HepG2 (cell line): ENCODE data around the gene TMEM255B. TPM values are rescaled to one million over a fixed set of nuclear protein-coding genes. Genes with fewer than 3 reads are reported as not detected.
"Not testable (repeated sequence)": the region's sequence is repeated elsewhere in the genome, so short reads cannot be mapped to it uniquely, and the experiment has no call there.

ENCODE experiments used
- ATAC-seq: fragments of 200-7000 bp; cut with Tn5 transposase; 3 replicates; pipeline ENCODE4 v1.9.1; 2020; ENCODE audit warnings: mild to moderate bottlenecking, moderate library complexity
- BruUV-seq: library from RNA; stranded (reverse); fragments of 400-500 nt; replicated peaks from 2 replicates; lab custom pipeline; 2021; lab: Mats Ljungman, UMichigan
- CTCF ChIA-PET: fragments of 300-600 bp; formaldehyde crosslinking; extraction: SDS; loops from one replicate; lab custom pipeline; 2021; ENCODE audit warnings: low total read pairs, inconsistent platforms, low intra/inter-chr PET ratio; lab: Yijun Ruan, JAX
- POLR2A ChIA-PET: fragments of 350-600 bp; sonication (Branson Sonifier 250); formaldehyde crosslinking; loops from one replicate; lab custom pipeline; 2020; ENCODE audit warnings: antibody characterized with exemption, inconsistent platforms; lab: Yijun Ruan, JAX
- DNase-seq: peaks from one replicate; pipeline ENCODE4 v3.0.0-alpha.2; 2015; ENCODE audit warnings: low spot score
- FAIRE-seq: peaks from 3 replicates; lab custom pipeline; 2011; peaks lifted over from hg19 to GRCh38; lab: Jason Lieb, UNC
- H2AFZ ChIP-seq: one replicate; pipeline ENCODE4 v1.6.1; 2011; ENCODE audit warnings: low read length, inconsistent platforms
- H3K27ac ChIP-seq: fragments of 300-600 bp; 3 replicates; pipeline ENCODE4 v1.8.0; 2011; ENCODE audit warnings: mixed run types, mild to moderate bottlenecking, mixed read lengths, low read length, inconsistent platforms; ENCODE audit not compliant: insufficient read depth; ENCODE audit errors: extremely low read length
- H3K27me3 ChIP-seq, 2 experiments: fragments of 200-600 bp in 1 of 2; 2 replicates in 1 of 2; 3 replicates in 1 of 2; pipeline versions ENCODE4 v1.6.0 to v1.8.0; 2011; ENCODE audit warnings: low read length in 2 of 2, mild to moderate bottlenecking in 2 of 2, moderate library complexity in 2 of 2, inconsistent platforms in 1 of 2; ENCODE audit not compliant: insufficient read depth in 2 of 2, control insufficient read depth in 1 of 2
- H3K36me3 ChIP-seq, 2 experiments: fragments of 200-600 bp in 1 of 2; replicated peaks in 1 of 2; 2 replicates in 1 of 2; 3 replicates in 1 of 2; pipeline versions ENCODE4 v1.5.1 to v1.8.0; 2011; ENCODE audit warnings: low read length in 2 of 2, inconsistent platforms in 1 of 2; ENCODE audit not compliant: insufficient read depth in 2 of 2, control insufficient read depth in 1 of 2
- H3K4me1 ChIP-seq: 2 replicates; pipeline ENCODE4 v1.5.1; 2012; ENCODE audit warnings: low read length, inconsistent platforms; ENCODE audit not compliant: insufficient read depth
- H3K4me2 ChIP-seq: 2 replicates; pipeline ENCODE4 v1.6.0; 2011; ENCODE audit warnings: low read depth, low read length, inconsistent platforms
- H3K4me3 ChIP-seq, 3 experiments: fragments of 200-600 bp in 1 of 3; sonication (generic), shearing (Covaris generic) in 1 of 3; replicated peaks in 1 of 3; 2 replicates each; pipeline ENCODE4 v1.5.1; 2011 to 2016; ENCODE audit warnings: low read length in 3 of 3, inconsistent platforms in 2 of 3, low read depth in 2 of 3, mild to moderate bottlenecking in 2 of 3, control low read depth in 1 of 3, mixed read lengths in 1 of 3; ENCODE audit not compliant: insufficient read depth in 1 of 3
- H3K79me2 ChIP-seq: one replicate; pipeline ENCODE4 v1.6.1; 2011; ENCODE audit warnings: low read length, inconsistent platforms; ENCODE audit not compliant: insufficient read depth
- H3K9ac ChIP-seq: 2 replicates; pipeline ENCODE4 v1.6.0; 2011; ENCODE audit warnings: mild to moderate bottlenecking, low read depth, low read length, inconsistent platforms; ENCODE audit not compliant: insufficient read depth
- H3K9me3 ChIP-seq: 2 replicates; pipeline ENCODE4 v1.5.1; 2012; ENCODE audit warnings: mild to moderate bottlenecking, low read length
- H4K20me1 ChIP-seq: 2 replicates; pipeline ENCODE4 v1.6.0; 2011; ENCODE audit warnings: inconsistent platforms, mild to moderate bottlenecking, low read length, moderate library complexity; ENCODE audit not compliant: insufficient read depth
- HNF4A ChIP-seq: sonication (generic); formaldehyde crosslinking; IDR thresholded peaks from 2 replicates; pipeline ENCODE4 v1.4.0; 2020; ENCODE audit warnings: missing genetic modification reagents
- HOXA3 ChIP-seq: sonication (generic); formaldehyde crosslinking; IDR thresholded peaks from 2 replicates; pipeline ENCODE4 v1.5.0; 2020; ENCODE audit warnings: missing genetic modification reagents
- ISL2 ChIP-seq: sonication (generic); formaldehyde crosslinking; IDR thresholded peaks from 2 replicates; pipeline ENCODE4 v1.5.0; 2020; ENCODE audit warnings: missing genetic modification reagents
- XRCC5 ChIP-seq: fragments of 200-400 bp; formaldehyde crosslinking; optimal IDR thresholded peaks from 2 replicates; pipeline ENCODE3; 2017; ENCODE audit warnings: mild to moderate bottlenecking, low read length
- YY1 ChIP-seq: IDR thresholded peaks from 2 replicates; pipeline ENCODE4 v1.6.1; 2011; ENCODE audit warnings: low read length, low read depth, moderate library complexity, mild to moderate bottlenecking; ENCODE audit not compliant: insufficient read depth, insufficient replicate concordance
- ZMYM3 ChIP-seq: sonication (generic); formaldehyde crosslinking; IDR thresholded peaks from 2 replicates; pipeline ENCODE4 v1.5.1; 2020; ENCODE audit warnings: mild to moderate bottlenecking, missing genetic modification reagents
- ZNF142 ChIP-seq: sonication (generic); formaldehyde crosslinking; IDR thresholded peaks from 2 replicates; pipeline ENCODE4 v1.4.0; 2020; ENCODE audit warnings: missing genetic modification reagents
- ZNF724P ChIP-seq: sonication (generic); formaldehyde crosslinking; IDR thresholded peaks from 2 replicates; pipeline ENCODE4 v1.8.0; 2022; ENCODE audit warnings: missing genetic modification reagents, borderline replicate concordance
- WGBS: methylation state at CpG from one replicate; pipeline ENCODE4 v1.1.6; 2017; ENCODE audit warnings: low lambda C conversion rate; 5-methylcytosine and 5-hydroxymethylcytosine counted together
- in situ Hi-C: cut with HindIII; loops from 2 replicates; pipeline ENCODE4 v1.10.0; 2017; ENCODE audit warnings: low pct_unique_long_range_greater_than_20kb; ENCODE audit not compliant: extremely low pct_ligation_motif_present
- intact Hi-C: fragments of 100-400 bp; cut with micrococcal nuclease; formaldehyde crosslinking; loops from one replicate; pipeline ENCODE4 v1.10.0; 2022; ENCODE audit not compliant: unreplicated experiment
- polyA plus RNA-seq, 8 experiments: library from polyadenylated mRNA; depleted of rRNA in 3 of 8; stranded (reverse) in 7 of 8; unstranded in 1 of 8; fragments of >200 nt; fragmentation: Illumina TruSeq in 4 of 8; extraction: Trizol in 4 of 8; gene quantifications; 2 replicates each; pipeline versions ENCODE4 v1.2.1 to v1.2.3, GENCODE V29; 2011 to 2016; ENCODE audit warnings: low read depth in 4 of 8, missing spikeins in 1 of 8, mixed read lengths in 1 of 8; ENCODE audit not compliant: insufficient read depth in 1 of 8
- total RNA-seq, 5 experiments: library from RNA; depleted of rRNA; stranded (reverse); fragments of >200 nt; fragmentation: Illumina TruSeq; extraction: Trizol; gene quantifications; 2 replicates each; pipeline ENCODE4 v1.2.3, GENCODE V29; 2016; ENCODE audit warnings: low read depth in 1 of 5

Gene TMEM255B
- total and polyA plus RNA-seq, 2 of the 13 experiments (the other 11 are each of a cell fraction or from before 2014, with no cell fraction given) = not detected

- TF ChIP-seq ZNF142 (peak; percentile 42; the same call in 1 of the 2 replicates), HNF4A (CRISPR knock-in tag) (0 out of 2 replicates have a peak, but pooled peaks have one; percentile 15), XRCC5 (peak; percentile 79), YY1 (peak; percentile 44), HOXA3 (CRISPR knock-in tag) (peak; percentile 59), ZNF724P (CRISPR knock-in tag) (no peak), ZMYM3 (CRISPR knock-in tag) (no peak), ISL2 (CRISPR knock-in tag) (0 out of 2 replicates have a peak, but pooled peaks have one; percentile 27)
Observed at GRCh38 chr13:113724780-113725315, 34.2 kb upstream of the TMEM255B start (continued).

- BruUV-seq, H3K27ac ChIP-seq, H3K4me2 ChIP-seq, H4K20me1 ChIP-seq, H3K9me3 ChIP-seq, H3K36me3 ChIP-seq, FAIRE-seq, POLR2A ChIA-PET, DNase-seq, in situ Hi-C loops, H3K4me3 ChIP-seq, intact Hi-C loops, H3K79me2 ChIP-seq, H3K9ac ChIP-seq, ATAC-seq, H2AFZ ChIP-seq: not testable (repeated sequence)
- Histone ChIP-seq H3K4me1 (peaks cover 10% of the 10 kb centered on the region), H3K27me3 (peaks cover 7 to 33% of the 10 kb centered on the region in 2 experiments; a peak in 3 of 5 replicates)
- 76% methylated on average over 9 of the region's 75 CpGs for WGBS
- CTCF ChIA-PET = interaction anchor here (1.3 kb wide), 2 partner anchors 179 to 501 kb away, joined by 4 read pairs; no protein-coding TSS in a partner anchor
Observed at GRCh38 chr13:113725329-113726105, 33.5 kb upstream of the TMEM255B start.

DNA sequence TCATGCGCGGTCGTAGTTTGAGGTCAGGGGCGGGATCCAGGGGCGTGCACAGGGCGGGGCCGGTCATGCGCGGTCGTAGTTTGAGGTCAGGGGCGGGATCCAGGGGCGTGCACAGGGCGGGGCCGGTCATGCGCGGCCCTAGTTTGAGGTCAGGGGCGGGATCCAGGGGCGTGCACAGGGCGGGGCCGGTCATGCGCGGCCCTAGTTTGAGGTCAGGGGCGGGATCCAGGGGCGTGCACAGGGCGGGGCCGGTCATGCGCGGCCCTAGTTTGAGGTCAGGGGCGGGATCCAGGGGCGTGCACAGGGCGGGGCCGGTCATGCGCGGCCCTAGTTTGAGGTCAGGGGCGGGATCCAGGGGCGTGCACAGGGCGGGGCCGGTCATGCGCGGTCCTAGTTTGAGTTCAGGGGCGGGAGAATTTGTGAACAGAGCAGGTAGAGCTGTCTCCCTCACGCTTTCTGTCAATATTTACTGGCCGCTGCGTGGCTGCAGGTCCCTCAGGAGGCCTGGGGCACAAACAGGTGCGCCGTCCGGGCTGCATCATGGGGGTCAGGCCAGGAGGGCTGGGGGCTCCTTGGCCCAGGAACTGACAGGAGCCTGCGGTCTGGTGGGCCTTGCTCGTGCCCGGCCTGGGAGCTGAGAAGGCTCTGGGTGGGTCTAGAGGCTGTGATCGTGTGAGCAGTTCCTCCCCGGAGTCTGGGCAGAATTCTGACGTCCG is 32.8 kb upstream of the TMEM255B start:
- H3K9me3 ChIP-seq, CTCF ChIA-PET, ATAC-seq, in situ Hi-C loops, H3K9ac ChIP-seq, POLR2A ChIA-PET, H2AFZ ChIP-seq, H3K79me2 ChIP-seq, H3K36me3 ChIP-seq, H4K20me1 ChIP-seq, BruUV-seq, DNase-seq, H3K4me3 ChIP-seq, FAIRE-seq, intact Hi-C loops, H3K27ac ChIP-seq: not testable (repeated sequence)
- Histone ChIP-seq H3K4me1 (peaks cover 10% of the 10 kb centered on the region), H3K4me2 (peak overlapping the region; percentile 23; the same call in 1 of the 2 replicates), H3K27me3 (peaks cover 10 to 38% of the 10 kb centered on the region in 2 experiments; a peak in 4 of 5 replicates)
- 36% methylated on average over 17 of the region's 54 CpGs for WGBS
